PC-3 (cell line): ENCODE data around the gene TTLL9. TPM values are rescaled to one million over a fixed set of nuclear protein-coding genes. Genes with fewer than 3 reads are reported as not detected.

Experiments used
- ATAC-seq: fragments of 200-7000 bp; cut with Tn5 transposase; 2 replicates; pipeline ENCODE4 v1.9.1; 2020; ENCODE audit warnings: mild to moderate bottlenecking, moderate library complexity
- BruUV-seq: library from RNA; stranded (reverse); fragments of 400-500 nt; replicated peaks from 2 replicates; lab custom pipeline; 2021; lab: Mats Ljungman, UMichigan
- CTCF ChIA-PET: fragments of 300-600 bp; sonication (Branson Sonifier 250); formaldehyde crosslinking; loops from one replicate; lab custom pipeline; 2022; ENCODE audit warnings: antibody characterized with exemption; lab: Charles Lee
- POLR2A ChIA-PET: fragments of 300-600 bp; sonication (Branson Sonifier 250); formaldehyde crosslinking; loops from one replicate; lab custom pipeline; 2022; ENCODE audit warnings: antibody characterized with exemption; ENCODE audit not compliant: unreplicated experiment; lab: Charles Lee
- DNase-seq: peaks from one replicate; pipeline ENCODE4 v3.0.0-alpha.2; 2015
- H2AFZ ChIP-seq: fragments of 300-600 bp; sonication (generic); 2 replicates; pipeline ENCODE4 v1.6.0; 2016; ENCODE audit warnings: antibody characterized with exemption, low read length
- H3F3A ChIP-seq: fragments of 300-600 bp; sonication (generic); one replicate; pipeline ENCODE4 v1.6.0; 2017; ENCODE audit warnings: antibody characterized with exemption, low read length, control low read depth, mild to moderate bottlenecking; ENCODE audit not compliant: unreplicated experiment
- H3K27ac ChIP-seq: fragments of 300-600 bp; sonication (generic); 2 replicates; pipeline ENCODE4 v1.5.1; 2016; ENCODE audit warnings: mild to moderate bottlenecking, low read length
- H3K27me3 ChIP-seq: fragments of 300-600 bp; sonication (generic); 2 replicates; pipeline ENCODE4 v1.6.1; 2016; ENCODE audit warnings: low read length, mixed read lengths
- H3K36me3 ChIP-seq: fragments of 300-600 bp; sonication (generic); 2 replicates; pipeline ENCODE4 v1.6.1; 2016; ENCODE audit warnings: low read depth, mixed run types, low read length, mixed read lengths
- H3K4me1 ChIP-seq: fragments of 300-600 bp; sonication (generic); 2 replicates; pipeline ENCODE4 v1.5.1; 2016; ENCODE audit warnings: low read length; ENCODE audit not compliant: insufficient read depth
- H3K4me2 ChIP-seq: fragments of 300-600 bp; sonication (generic); 2 replicates; pipeline ENCODE4 v1.6.0; 2016; ENCODE audit warnings: low read length
- H3K4me3 ChIP-seq: fragments of 300-600 bp; sonication (generic); 2 replicates; pipeline ENCODE4 v1.5.1; 2016; ENCODE audit warnings: mild to moderate bottlenecking, low read length, mixed read lengths
- H3K79me2 ChIP-seq: fragments of 300-600 bp; sonication (generic); 2 replicates; pipeline ENCODE4 v1.6.1; 2017; ENCODE audit warnings: low read length, mixed read lengths
- H3K9ac ChIP-seq: fragments of 300-600 bp; sonication (generic); 2 replicates; pipeline ENCODE4 v1.6.0; 2016; ENCODE audit warnings: mild to moderate bottlenecking, low read length
- H3K9me2 ChIP-seq: fragments of 300-600 bp; sonication (generic); replicated peaks from 2 replicates; pipeline ENCODE4 v1.6.1; 2016; ENCODE audit warnings: mixed run types, low read length, mixed read lengths
- H3K9me3 ChIP-seq: fragments of 300-600 bp; sonication (generic); 2 replicates; pipeline ENCODE4 v1.6.1; 2016; ENCODE audit warnings: low read length, mixed read lengths
- H4K20me1 ChIP-seq: fragments of 300-600 bp; sonication (generic); 2 replicates; pipeline ENCODE4 v1.6.1; 2016; ENCODE audit warnings: low read length, mixed read lengths
- CTCF ChIP-seq: fragments of 300-600 bp; sonication (generic); conservative IDR thresholded peaks from 2 replicates; pipeline ENCODE4 v1.5.1; 2017; ENCODE audit warnings: antibody characterized with exemption, low read depth, mild to moderate bottlenecking, low read length
- EZH2 ChIP-seq: fragments of 300-600 bp; sonication (generic); IDR thresholded peaks from one replicate; pipeline ENCODE4 v1.6.1; 2017; ENCODE audit warnings: antibody characterized with exemption, mild to moderate bottlenecking, low read length; ENCODE audit not compliant: unreplicated experiment
- EZH2phosphoT487 ChIP-seq: fragments of 300-600 bp; sonication (generic); IDR thresholded peaks from 2 replicates; pipeline ENCODE4 v1.6.1; 2018; ENCODE audit warnings: mild to moderate bottlenecking, antibody characterized with exemption, low read length, borderline replicate concordance
- intact Hi-C: fragments of 100-400 bp; cut with micrococcal nuclease; formaldehyde crosslinking; loops from 2 replicates; pipeline ENCODE4 v1.9.0; 2023
- total RNA-seq: library from RNA; depleted of rRNA; stranded (reverse); fragments of >200 nt; gene quantifications from 2 replicates; pipeline ENCODE4 v1.2.3, GENCODE V29; 2014

TTLL9 gene
- total RNA-seq, 1 experiment from 2014 or later = not detected

GRCh38 chr20:31836853-31837608, 33.4 kb upstream of the TTLL9 start:
- DNase-seq = no peak
- Histone ChIP-seq H3K4me2 (no peak overlapping the region), H3K27me3 (no peaks in the 10 kb centered on the region), H3K9me2 (no peaks in the 10 kb centered on the region), H3K79me2 (no peaks in the 10 kb centered on the region), H3K4me1 (peaks cover 25% of the 10 kb centered on the region), H3K36me3 (no peaks in the 10 kb centered on the region), H3K9me3 (no peaks in the 10 kb centered on the region), H4K20me1 (0 out of 2 replicates have a peak, but pooled peaks cover 3% of the 10 kb centered on the region), H3K9ac (no peak overlapping the region), H2AFZ (no peak overlapping the region), H3K27ac (no peak overlapping the region), H3K4me3 (no peak overlapping the region), H3F3A (no peaks in the 10 kb centered on the region)
- ChIA-PET POLR2A (interaction anchor here (0.6 kb wide), 1 partner anchor 29 kb away, joined by 3 read pairs; no protein-coding TSS in a partner anchor), CTCF (no interaction called here)
- ATAC-seq = no peak
- TF ChIP-seq EZH2 = no peak
- TF ChIP-seq CTCF = no peak
- TF ChIP-seq EZH2phosphoT487 = no peak
- BruUV-seq = no TSS peak
- intact Hi-C loops = loop anchor here (1.0 to 5.0 kb wide), 2 partner anchors 42 to 110 kb away; no protein-coding TSS in a partner anchor

- H3K27me3 ChIP-seq = no peaks in the 10 kb centered on the region
- intact Hi-C loops = loop anchor here (5.0 kb wide), 1 partner anchor 111 kb away; no protein-coding TSS in a partner anchor
- POLR2A ChIA-PET = no interaction called here
- TF ChIP-seq EZH2 (no peak), CTCF (no peak), EZH2phosphoT487 (no peak)
- H3K4me3 ChIP-seq = no peak overlapping the region
- CTCF ChIA-PET = no interaction called here
- H2AFZ ChIP-seq = no peak overlapping the region
- H3F3A ChIP-seq = no peaks in the 10 kb centered on the region
- no peak overlapping the region for H3K27ac ChIP-seq
- no peaks in the 10 kb centered on the region for H3K9me2 ChIP-seq
- DNase-seq (no peak), ATAC-seq (no peak)
- no peak overlapping the region for H3K9ac ChIP-seq
- 0 out of 2 replicates have a peak, but pooled peaks cover 3% of the 10 kb centered on the region for H4K20me1 ChIP-seq
- no peaks in the 10 kb centered on the region for H3K9me3 ChIP-seq
- no TSS peak for BruUV-seq
- peaks cover 34% of the 10 kb centered on the region for H3K4me1 ChIP-seq
- no peaks in the 10 kb centered on the region for H3K79me2 ChIP-seq
- no peak overlapping the region for H3K4me2 ChIP-seq
- H3K36me3 ChIP-seq = no peaks in the 10 kb centered on the region
Observed at GRCh38 chr20:31837896-31838397, 32.5 kb upstream of the TTLL9 start.
